HG02678 (cell line): ENCODE measurements around the gene EIF4E2.

Experiments used
- ATAC-seq: cut with Tn5 transposase; IDR thresholded peaks from one replicate; pipeline ENCODE4 v1.9.1; 2021; ENCODE audit warnings: mild to moderate bottlenecking, moderate library complexity; ENCODE audit not compliant: unreplicated experiment

The EIF4E2 gene

DNA sequence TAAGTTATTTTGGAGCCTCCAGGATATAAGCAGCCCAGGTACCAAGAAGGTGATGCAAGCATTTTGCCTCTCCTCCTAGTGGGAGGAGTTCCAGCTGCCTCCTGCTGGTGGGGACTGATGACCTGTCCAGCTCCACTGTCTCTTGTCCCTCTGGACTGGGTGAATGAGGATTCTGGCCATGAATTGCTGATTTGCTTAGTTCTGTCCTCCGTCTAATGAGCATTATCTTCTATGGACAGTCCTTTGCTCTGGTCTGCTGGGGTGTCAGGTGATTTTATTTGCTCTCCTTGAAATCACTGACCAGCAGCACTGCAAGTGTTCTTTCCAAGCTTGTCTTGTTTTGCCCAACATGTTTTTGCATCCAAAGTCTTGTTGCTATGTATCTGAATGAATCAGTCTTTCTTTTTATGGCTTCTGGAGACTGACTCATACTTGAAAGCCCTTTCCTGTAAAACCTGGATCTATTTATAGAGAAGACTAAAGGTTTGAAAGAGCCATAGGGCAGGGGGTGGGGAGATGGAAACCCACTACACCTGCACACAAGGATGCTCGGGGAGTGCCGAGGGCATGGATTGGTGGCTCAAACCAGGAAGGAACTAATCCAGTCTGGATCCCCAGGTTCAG, 42.4 kb downstream of the EIF4E2 start:
- ATAC-seq, result no peak

DNA sequence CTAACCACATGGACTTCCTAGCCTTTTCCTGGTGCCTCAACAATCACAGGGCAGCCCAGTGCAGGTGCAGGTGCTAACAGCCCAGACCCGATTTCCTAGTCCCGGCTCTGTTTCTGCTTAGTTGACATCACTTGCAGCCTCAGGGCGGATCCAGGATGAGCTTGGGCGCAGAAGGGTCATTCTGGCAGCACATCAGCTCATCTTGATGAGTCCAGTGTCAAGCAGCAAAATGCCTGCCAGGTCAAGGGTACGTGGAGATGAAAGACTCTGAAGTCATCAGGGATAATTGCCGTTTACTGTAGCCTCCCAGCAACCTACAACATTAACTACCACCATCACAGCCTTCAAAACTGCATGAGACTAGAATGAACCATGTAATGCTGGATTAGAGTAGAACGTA, 43.5 kb downstream of the EIF4E2 start:
- ATAC-seq, result no peak

DNA sequence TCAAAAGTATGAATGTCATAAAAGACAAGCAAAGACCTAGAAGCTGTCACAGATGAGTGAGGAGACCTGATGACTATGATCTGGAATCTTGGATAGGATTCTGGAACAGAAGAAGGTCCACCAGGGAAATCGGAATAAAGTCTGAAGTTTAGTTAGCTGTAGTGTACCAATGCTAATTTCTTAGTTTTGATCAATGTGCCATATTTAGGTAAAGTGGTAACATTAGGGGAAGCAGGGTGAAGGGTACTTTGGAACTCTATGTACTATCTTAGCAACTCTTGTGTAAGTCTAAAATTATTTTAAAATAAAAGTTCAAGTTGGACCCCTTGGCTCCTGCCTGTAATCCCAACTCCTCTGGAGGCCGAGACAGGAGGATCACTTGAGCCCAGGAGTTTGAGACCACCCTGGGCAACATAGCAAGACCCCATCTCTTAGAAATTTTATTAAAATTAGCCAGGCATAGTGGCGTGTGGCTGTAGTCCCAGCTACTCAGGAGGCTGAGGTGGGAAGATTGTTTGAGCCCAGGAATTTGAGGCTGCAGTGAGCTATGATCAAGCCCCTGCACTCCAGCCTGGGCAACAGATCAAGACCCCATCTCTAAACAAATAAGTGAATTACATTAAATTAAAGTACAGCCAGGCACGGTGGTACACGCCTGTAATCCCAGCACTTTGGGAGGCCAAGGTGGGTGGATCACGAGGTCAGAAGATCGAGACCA, 47.0 kb downstream of the EIF4E2 start:
- ATAC-seq, result no peak

DNA sequence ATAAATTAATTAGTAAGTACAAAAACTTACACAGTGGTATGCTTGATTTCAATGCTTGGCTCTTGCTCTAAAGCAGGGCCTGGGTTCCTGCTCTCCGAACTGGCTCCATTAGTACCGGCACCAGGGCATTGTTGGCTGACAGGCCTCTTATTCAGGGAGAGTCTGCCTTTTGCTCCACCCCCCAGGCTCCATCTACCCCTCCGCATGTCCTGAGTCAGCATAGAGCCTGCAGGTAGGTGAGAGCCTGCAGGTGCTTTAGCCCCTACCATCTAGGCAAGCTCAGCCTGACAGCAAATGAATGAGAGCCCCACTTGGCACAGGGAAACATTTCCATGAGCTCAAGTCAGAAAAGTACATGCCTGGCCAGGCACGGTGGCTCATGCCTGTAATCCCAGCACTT, 47.8 kb downstream of the EIF4E2 start:
- no peak for ATAC-seq

DNA sequence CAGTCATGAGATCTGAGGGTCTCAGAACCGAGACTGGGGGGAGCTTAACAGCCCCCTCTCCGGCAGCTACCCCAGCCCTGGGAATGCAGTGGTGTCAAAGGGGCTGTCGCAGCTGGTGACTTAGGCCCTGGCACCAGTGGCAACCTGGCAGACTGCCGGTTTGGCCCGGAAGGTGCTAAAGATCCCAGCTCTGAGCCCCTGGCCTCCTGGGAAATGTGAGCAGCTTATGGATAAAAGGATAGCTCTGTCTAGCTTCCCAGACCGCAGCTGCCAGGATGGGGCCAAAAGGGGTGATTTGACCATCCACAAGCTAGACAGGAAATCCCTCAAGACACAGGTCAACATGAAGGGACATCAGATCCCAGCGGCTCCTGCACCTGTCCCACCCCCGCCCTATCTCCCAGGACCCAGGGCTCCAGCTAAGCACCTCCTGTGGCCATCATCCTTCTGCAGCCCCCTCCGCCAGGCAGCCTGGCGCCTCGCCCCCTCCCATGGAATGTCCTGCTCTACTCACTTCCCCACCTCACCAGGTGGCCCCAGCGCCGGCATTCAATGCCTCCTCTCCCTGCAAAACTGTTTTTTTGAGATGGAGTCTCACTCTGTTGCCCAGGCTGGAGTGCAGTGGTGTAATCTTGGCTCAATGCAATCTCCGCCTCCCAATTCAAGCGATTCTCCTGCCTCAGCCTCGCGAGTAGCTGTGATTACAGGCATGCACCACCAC, 49.7 kb downstream of the EIF4E2 start:
- ATAC-seq, result no peak

DNA sequence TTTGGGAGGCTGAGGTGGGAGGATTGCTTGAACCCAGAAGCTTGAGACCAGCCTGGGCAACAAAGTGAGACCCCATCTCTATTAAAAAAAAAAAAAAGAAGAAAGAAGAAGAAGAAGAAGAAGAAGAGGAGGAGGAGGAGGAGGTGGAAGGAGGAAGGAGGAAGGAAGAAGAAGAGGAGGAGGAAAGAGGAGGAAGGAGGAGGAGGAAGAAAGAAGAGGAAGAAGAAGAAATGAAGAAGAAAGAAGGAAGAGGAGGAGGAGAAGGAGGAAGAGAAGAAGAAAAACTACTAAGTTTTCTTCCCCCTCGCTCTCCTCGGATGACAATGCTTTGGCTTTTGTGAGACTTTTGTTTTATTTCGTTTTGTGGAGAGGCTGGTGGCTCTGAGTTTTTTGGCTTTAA, 52.8 kb downstream of the EIF4E2 start:
- ATAC-seq, result no peak

DNA sequence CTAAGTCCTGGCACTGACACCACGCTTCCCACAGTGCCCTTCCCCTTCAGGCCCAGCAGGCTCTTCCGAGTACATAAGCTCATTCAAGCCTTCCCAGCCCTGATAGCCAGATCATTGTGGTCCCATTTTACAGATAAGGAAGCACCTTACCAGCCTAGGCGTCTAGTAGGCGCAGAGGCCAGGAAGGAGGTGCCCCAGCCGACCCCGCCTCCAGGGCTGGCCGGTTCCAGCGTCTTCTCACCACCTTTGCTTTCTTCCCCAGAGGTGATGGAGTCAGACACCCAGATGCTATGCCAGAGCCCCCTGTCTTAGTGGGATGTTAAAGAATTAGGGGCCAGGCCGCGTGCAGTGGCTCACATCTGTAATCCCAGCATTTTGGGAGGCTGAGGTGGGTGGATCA, 54.0 kb downstream of the EIF4E2 start:
- ATAC-seq, result no peak

DNA sequence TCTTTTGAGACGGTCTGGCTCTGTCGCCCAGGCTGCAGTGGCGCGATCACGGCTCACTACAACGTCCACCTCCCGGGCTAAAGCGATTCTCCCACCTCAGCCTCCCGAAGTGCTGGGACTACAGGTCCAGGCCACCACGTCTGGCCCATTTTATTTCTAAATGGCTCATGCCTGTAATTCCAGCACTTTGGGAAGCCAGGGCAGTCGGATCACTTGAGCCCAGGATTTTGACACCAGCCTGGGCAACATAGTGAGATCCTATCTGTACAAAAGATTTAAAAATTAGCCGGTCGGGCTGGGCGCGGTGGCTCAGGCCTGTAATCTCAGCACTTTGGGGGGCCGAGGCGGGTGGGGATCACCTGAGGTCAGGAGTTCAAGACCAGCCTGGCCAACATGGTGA, 56.5 kb downstream of the EIF4E2 start:
- ATAC-seq, result no peak

DNA sequence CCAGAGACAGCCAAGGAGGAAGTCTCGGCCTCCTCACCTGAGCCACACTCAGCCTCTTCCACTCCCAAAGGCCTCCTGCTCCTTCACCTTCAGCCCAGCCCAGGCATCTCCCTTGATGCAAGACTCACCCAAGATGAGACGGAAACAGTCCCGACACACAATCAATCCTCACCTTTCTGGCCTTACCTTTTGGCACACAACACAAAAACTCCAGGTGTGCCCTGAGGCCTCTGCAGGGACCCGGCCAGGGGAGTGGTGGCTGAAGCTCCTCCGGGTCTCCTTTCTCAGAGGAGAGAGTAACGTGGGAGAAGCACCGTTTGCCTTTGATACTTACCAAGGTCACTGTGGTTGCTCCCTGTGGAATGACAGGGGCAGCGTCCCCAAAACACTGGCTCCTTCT, 59.1 kb downstream of the EIF4E2 start:
- no peak for ATAC-seq

DNA sequence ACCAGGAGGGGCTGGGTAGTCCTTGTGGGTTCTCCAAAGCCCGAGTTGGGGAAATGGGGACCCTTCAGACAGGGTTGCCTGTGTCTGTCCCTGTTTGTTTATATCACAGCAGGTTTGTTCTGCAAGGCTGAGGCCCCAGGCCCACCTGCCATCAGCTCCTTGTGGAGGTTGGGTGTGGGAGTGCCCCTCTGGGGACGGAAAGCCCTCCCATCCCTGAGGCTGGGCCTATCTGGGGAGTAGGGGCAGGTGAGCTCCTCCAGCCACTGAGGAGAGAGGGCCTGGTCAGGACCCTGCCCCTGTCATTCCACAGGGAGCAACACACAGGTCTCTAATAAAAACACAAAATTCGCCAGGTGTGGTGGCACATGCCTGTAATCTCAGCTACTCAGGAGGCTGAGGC, 59.6 kb downstream of the EIF4E2 start:
- no peak for ATAC-seq

DNA sequence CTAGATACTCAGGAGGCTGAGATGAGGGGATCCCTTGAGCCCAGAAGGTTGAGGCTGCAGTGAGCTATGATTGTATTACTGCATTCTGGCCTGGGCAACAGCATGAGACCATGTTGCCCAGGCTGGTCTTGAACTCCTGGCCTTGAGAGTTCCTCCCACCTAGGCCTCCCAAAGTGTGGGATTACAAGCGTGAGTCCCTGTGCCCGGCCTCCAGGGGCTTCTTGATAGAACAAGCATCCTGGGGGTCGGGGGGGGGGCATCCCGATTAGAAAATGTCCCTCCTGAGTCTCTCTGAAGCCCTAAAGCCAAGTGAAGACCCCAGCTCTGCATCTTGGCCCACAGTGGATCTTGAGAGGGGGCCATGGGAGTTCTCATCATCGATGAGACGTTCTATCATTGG, 60.6 kb downstream of the EIF4E2 start:
- no peak for ATAC-seq

DNA sequence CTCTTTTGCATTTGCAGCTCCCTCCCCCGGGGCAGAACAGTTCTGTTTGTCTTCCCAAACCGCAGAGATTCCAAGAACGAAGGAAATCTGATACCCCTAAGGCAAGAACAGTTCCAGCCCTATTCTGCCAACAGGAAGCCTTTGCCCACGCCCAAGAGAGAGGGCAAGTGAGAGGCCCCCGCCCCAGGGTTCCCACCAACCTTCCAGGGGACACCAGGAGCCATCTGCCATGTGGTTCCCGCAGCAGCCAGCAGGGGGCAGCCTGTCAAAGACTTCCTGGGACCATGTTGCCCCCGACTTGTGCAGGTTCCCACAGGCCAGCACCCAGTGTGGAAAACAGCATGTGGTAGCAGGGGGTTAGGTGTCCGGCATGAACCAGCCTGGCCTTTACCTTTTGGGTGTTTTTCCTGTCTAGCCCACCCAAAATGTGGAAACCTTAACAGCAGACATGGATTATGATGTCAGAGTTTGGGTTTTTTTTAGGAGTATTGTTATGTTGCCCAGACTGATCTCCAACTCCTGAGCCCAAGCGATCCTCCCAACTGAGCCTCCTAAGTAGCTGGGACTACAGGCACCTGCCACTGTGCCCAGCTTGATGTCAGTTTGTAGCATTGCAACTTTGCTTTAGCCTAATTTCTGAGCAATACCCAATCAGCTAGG, 61.2 kb downstream of the EIF4E2 start:
- no peak for ATAC-seq

DNA sequence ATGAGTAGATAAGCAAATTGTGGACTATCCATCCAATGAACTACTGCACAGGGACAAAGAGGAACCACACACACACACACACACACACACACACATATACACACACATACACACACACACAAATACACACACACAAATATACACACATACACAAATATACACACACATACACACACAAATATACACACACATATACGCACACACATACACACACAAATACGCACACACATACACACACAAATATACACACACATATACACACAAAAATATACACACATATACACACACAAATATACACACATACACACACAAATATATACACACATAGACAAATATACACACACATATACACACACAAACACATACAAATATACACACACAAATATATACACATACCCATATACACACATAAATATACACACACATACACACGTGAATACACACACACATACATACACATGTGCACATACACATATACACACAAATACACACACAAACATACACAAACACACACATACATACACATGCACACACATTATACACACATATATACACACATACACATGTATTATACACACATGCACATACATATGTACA, 63.1 kb downstream of the EIF4E2 start:
- ATAC-seq, result no peak

DNA sequence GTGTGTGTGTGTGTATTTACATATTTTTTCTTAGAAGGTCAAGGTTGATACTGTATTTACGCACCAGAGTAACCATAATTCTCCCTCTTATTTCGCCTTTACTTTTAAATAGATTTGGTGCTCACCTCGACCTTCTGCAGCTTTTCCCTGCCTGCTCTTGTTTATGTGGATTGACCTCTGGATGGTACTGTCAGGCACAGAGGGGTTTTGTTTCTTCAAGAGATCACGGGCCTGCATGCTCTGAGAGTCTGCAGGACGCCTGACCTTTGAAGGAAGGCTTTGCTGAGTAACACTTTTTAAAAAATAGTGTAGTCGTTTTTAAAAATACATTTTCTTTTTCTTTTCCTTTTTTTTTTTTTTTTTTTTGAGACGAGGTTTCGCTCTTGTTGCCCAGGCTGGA, 64.8 kb downstream of the EIF4E2 start:
- no peak for ATAC-seq
